Measurements from ENCODE around the gene NRXN3.

DNA sequence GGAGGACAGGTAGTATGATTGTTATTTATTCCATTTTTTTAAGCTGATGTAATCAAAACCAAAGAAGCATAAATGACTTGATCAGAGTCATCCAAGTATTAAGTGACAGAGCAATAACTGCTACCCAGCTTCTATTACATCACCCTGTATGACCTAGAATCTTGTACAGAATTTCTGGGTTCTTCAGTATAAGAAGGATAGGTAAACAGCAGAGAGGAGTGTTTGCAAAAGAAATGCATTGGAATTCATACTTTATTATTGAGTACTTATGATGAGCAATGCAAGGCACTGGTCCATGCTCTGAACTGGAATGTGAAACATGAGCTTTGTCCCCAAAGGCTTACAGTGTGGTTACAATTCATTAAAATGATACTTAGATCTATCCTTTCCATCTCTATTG lies 1124.3 kb downstream of the NRXN3 start:
- TF ChIP-seq, protein P1, sequence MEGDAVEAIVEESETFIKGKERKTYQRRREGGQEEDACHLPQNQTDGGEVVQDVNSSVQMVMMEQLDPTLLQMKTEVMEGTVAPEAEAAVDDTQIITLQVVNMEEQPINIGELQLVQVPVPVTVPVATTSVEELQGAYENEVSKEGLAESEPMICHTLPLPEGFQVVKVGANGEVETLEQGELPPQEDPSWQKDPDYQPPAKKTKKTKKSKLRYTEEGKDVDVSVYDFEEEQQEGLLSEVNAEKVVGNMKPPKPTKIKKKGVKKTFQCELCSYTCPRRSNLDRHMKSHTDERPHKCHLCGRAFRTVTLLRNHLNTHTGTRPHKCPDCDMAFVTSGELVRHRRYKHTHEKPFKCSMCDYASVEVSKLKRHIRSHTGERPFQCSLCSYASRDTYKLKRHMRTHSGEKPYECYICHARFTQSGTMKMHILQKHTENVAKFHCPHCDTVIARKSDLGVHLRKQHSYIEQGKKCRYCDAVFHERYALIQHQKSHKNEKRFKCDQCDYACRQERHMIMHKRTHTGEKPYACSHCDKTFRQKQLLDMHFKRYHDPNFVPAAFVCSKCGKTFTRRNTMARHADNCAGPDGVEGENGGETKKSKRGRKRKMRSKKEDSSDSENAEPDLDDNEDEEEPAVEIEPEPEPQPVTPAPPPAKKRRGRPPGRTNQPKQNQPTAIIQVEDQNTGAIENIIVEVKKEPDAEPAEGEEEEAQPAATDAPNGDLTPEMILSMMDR (IDR thresholded peaks at IDR 0.05) = no peak
- TF ChIP-seq POLR2A (IDR thresholded peaks at IDR 0.05) (no peak), POLR2AphosphoS5 (IDR thresholded peaks at IDR 0.05) (no peak)

Data from stomach (tissue), 4 donors.